ENCODE data around the gene MARK3. TPM values are rescaled to one million over a fixed set of nuclear protein-coding genes. Genes with fewer than 3 reads are reported as not detected.
A peak's percentile ranks its signal among the peaks of the same experiment; 100 is the strongest.

MARK3 gene
- total RNA-seq, 2 experiments from 2014 or later, result 76.8 to 86.7 TPM

DNA sequence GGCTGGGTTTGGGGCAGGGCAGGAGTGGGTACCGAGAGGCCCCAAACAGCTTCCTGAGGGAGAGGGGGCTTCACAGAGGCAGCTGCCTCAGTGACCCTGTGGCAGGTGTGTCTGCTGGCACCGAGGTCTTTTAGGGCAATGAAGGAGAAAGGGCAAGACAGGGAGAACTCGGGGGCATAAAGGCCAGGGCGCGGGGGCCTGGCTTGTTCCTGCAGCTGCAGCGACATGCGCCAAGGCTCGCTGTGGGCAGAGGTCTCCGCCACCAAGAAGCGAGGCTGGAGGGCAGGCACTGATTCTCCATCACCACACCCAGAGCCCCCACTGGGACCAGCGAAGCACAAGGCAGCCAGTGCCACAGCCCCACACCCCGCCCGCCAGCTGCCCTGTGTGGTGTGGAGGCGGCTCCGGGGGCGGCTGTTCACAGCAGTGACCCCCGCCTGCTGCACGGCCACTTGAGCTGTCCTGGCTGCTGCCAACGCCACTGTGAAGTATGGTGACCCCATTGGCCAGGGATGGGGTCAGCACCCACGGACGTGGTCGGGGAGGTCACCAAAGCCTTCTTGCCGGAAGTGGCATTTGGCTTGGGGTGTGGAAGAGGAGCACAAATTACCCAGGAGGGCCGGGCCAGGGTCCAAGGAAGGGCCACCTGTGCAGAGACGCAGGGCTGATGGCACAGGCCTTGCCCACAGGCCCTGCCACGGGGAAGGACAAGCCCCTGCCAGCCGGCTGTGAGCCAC, 160.9 kb downstream of the MARK3 start:
- ATAC-seq (no peak), DNase-seq (no peak)
- H3K27me3 Mint-ChIP-seq (ENCODE audit: low read depth), result no peaks in the 10 kb centered on the region
- no peaks in the 10 kb centered on the region for H3K36me3 Mint-ChIP-seq (ENCODE audit: low read depth)
- no peaks in the 10 kb centered on the region for H3K9me3 Mint-ChIP-seq (ENCODE audit: insufficient read depth)
- POLR2A ChIA-PET, result interaction anchor here (1.4 kb wide), 1 partner anchor 9 kb away, joined by 5 read pairs; no protein-coding TSS in a partner anchor
- H3K27ac Mint-ChIP-seq, result no peak overlapping the region
- no peaks in the 10 kb centered on the region for H3K4me1 Mint-ChIP-seq (ENCODE audit: low read depth)
- H3K4me3 Mint-ChIP-seq, result no peak overlapping the region
- CTCF ChIA-PET, result interaction anchor here (0.6 to 3.7 kb wide), 3 partner anchors 25 to 47 kb away, joined by 3 to 18 read pairs (median 9); no protein-coding TSS in a partner anchor

DNA sequence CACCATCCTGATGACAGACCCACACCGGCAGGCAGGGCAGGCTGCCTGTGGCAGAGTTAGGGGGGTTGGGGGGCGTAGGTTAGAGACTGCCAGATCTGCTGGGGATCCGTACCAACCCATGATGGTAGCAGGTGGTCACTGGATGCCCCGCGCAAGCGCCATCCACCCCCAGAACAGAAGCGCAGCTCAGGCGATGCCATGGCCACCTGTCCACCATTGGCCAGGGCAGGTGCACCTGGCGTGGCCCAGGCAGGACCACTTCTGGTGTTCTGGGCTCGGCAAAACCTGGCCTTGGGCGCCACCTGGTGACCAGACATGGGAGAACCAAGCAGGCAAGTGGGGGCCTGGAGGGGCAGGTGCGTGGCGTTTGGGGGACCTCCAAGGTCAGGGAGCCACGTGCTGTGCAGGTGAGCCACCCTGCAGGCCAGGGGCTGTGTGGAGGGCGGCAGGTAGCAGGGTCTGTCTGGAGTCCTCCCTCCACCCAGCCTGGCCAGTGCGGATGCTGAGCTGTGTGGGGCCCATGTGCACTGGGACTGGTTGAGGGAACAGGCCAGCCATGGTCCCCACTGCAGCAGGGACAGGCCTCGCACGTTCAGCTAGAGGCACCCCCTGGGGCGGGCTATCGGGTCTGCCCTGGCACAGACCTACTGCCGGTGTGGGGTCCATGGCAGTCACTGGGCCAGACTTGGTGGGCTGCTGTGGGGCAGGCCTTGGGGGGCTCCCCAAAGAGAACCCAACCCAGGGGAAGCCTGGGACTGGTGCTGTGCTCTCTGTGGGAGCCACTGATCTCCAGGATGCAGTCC, 161.6 kb downstream of the MARK3 start:
- ChIA-PET CTCF (interaction anchor here (0.6 to 3.7 kb wide), 8 partner anchors 10 to 52 kb away, joined by 3 to 18 read pairs (median 4); no protein-coding TSS in a partner anchor), POLR2A (no interaction called here)
- H3K36me3 Mint-ChIP-seq (ENCODE audit: low read depth), result no peaks in the 10 kb centered on the region
- no peaks in the 10 kb centered on the region for H3K4me1 Mint-ChIP-seq (ENCODE audit: low read depth)
- H3K27ac Mint-ChIP-seq, result no peak overlapping the region
- DNase-seq, result peak; percentile 83
- H3K4me3 Mint-ChIP-seq, result no peak overlapping the region
- H3K9me3 Mint-ChIP-seq (ENCODE audit: insufficient read depth), result no peaks in the 10 kb centered on the region
- ATAC-seq, result peak; percentile 71
- no peaks in the 10 kb centered on the region for H3K27me3 Mint-ChIP-seq (ENCODE audit: low read depth)

DNA sequence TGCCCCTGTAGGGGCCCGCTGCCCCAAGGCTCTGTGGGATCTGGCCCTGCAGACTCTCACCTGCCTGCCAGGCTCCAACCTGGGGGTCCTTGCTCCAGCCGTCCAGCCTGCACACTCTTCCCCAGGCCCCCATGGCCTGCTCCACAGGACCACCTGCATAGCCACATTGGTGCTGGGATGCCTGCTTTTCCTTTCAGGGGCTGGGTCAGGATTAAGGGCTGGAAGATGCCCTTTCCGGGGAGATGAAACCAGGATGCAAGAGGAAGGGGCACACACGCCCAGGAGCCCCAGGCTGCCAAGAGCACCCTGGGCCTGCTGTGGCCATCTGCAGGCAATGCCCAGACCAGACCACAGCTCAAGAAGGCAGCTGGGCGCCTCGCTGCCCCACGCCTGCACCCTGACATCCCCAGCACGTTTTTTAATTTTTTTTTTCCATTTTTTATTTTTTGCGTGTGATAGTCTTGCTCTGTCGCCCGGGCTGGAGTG, 162.3 kb downstream of the MARK3 start:
- H3K4me3 Mint-ChIP-seq, result no peak overlapping the region
- POLR2A ChIA-PET, result no interaction called here
- CTCF ChIA-PET, result interaction anchor here (0.6 to 3.7 kb wide), 6 partner anchors 10 to 52 kb away, joined by 3 to 18 read pairs (median 4); no protein-coding TSS in a partner anchor

DNA sequence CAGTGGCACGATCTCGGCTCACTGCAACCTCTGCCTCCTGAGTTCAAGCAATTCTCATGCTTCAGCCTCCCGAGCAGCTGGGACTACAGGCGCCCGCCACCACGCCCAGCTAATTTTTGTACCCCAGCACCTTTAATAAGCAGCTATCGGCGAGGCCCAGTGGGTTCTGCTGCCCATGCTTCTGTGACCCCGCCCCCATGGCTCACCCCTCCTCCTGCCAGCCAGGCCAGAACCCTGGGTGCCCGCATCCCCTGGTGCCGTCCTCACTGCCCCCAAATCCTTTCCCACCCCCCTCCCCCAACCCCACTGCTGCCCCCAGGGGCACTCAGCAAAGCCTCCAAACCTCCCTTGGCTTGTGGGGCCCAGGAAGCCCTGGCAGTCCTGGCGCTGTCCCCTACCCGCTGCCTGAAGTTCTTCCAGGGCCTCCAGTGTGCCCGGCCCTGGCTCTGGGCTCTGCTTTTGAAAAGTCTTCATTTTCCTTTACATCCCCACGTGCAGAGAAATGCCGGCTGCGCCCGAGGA, 162.8 kb downstream of the MARK3 start:
- CTCF ChIA-PET, result interaction anchor here (1.2 to 3.7 kb wide), 3 partner anchors 29 to 51 kb away, joined by 4 to 18 read pairs (median 14); no protein-coding TSS in a partner anchor
- DNase-seq, result no peak
- H3K4me1 Mint-ChIP-seq (ENCODE audit: low read depth), result no peaks in the 10 kb centered on the region
- H3K36me3 Mint-ChIP-seq (ENCODE audit: low read depth), result no peaks in the 10 kb centered on the region
- H3K27ac Mint-ChIP-seq, result no peak overlapping the region
- no peak overlapping the region for H3K4me3 Mint-ChIP-seq
- no peaks in the 10 kb centered on the region for H3K27me3 Mint-ChIP-seq (ENCODE audit: low read depth)
- no peaks in the 10 kb centered on the region for H3K9me3 Mint-ChIP-seq (ENCODE audit: insufficient read depth)
- POLR2A ChIA-PET, result no interaction called here
- ATAC-seq, result no peak

More for the DNA sequence above, 162.3 kb downstream of the MARK3 start:
- no peaks in the 10 kb centered on the region for H3K36me3 Mint-ChIP-seq (ENCODE audit: low read depth)
- no peaks in the 10 kb centered on the region for H3K27me3 Mint-ChIP-seq (ENCODE audit: low read depth)
- no peak for ATAC-seq
- H3K9me3 Mint-ChIP-seq (ENCODE audit: insufficient read depth), result no peaks in the 10 kb centered on the region
- H3K4me1 Mint-ChIP-seq (ENCODE audit: low read depth), result no peaks in the 10 kb centered on the region
- DNase-seq, result no peak
- no peak overlapping the region for H3K27ac Mint-ChIP-seq

DNA sequence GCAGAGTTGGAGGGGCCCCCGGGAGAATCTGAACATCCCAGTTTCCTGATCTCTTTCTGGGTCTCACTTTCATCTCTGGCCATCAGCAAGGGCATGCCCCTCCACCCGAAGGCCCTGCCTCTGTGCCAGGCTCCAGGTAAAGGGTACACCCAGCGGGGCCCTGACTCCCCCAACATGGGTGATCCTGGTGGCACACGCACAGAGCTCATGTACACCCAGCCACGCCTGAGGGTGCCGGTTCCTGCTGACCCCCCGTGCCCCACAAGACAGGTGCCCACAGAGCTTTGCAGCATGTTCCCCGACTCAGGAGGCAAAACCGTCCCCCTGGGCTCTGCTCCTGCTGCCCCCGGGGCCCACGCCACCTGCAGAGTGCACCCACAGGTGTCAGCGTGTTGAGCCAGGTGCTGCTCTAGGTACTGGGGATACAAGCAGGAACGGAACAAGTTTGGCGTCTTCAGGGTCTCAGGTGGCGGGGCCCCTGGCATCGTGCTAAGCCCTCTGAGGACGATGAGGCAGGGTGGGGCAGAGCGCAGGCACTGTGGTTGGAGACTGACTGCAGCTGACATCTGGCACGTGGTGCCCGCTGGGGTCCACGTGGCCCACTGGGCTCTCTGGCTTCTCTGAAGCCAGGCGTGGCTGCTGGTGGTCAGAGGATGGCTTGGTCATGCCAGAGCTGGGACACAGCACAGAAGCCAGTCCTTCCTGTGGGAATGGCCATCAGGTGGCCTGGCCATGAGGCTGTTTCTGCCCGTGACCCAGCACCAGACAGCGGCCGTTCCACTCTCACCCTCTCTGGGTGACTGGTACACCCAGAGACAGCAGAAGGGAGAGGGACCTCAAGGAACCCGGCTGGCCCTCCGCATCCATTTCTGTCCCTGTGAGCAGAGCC, 163.5 kb downstream of the MARK3 start:
- Mint-ChIP-seq H3K4me3 (no peak overlapping the region), H3K9me3 (ENCODE audit: insufficient read depth) (no peaks in the 10 kb centered on the region), H3K27ac (no peak overlapping the region), H3K36me3 (ENCODE audit: low read depth) (no peaks in the 10 kb centered on the region), H3K4me1 (ENCODE audit: low read depth) (no peaks in the 10 kb centered on the region), H3K27me3 (ENCODE audit: low read depth) (no peaks in the 10 kb centered on the region)
- ChIA-PET POLR2A (interaction anchor here (0.6 kb wide), 1 partner anchor 16 kb away, joined by 5 read pairs; no protein-coding TSS in a partner anchor), CTCF (no interaction called here)
- ATAC-seq, result no peak
- DNase-seq, result no peak

DNA sequence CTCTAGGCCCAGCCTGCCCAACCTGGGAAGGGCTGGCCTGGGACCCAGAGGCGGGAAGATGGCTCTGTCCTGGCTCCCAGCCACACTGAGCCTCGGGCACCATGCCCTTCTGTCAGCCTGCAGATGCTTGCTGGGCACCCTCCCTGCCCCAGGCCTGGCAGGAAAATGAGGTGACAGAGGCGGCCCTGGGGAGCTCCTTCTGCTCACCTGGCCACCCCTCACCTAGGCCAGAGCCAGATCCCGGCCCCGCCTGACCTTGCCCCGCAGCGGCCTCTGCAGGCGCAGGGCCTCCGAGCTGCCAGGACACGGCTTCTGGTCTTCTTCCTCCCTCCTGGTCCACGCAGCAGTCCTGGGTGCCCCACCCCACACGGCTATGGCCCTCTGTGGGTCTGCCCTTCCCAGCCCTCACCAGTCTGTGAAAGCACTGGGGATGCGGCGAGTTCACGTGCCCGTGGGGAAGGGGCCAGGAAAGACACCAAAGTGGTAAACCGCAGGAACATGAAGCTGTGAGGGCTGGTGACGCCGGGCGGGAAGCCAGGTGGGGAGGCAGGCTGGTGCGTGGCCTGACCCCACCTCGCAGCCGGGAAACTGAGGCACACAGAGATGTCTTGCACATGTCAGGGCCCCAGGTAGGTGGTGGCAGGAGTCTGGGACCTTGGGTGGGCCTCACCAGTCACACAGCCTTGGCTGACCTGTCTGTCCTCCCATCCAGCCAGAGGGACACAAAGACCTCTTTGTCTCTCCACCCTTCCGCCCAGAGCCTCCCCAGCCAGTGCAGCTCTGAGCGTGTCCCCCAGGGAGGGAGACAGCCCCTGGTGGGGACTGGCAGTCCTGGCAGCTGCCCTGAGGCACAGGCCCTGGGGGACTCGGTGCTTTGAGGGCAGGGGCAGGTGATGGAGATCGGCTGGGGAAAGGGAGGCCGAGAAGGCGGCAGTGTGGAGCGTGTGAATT, 164.4 kb downstream of the MARK3 start:
- Mint-ChIP-seq H3K27ac (no peak overlapping the region), H3K36me3 (ENCODE audit: low read depth) (no peaks in the 10 kb centered on the region), H3K4me3 (no peak overlapping the region), H3K27me3 (ENCODE audit: low read depth) (no peaks in the 10 kb centered on the region), H3K4me1 (ENCODE audit: low read depth) (no peaks in the 10 kb centered on the region), H3K9me3 (ENCODE audit: insufficient read depth) (no peaks in the 10 kb centered on the region)
- POLR2A ChIA-PET, result no interaction called here
- CTCF ChIA-PET, result interaction anchor here (1.6 kb wide), 1 partner anchor 31 kb away, joined by 5 read pairs; no protein-coding TSS in a partner anchor
- ATAC-seq (no peak), DNase-seq (no peak)

DNA sequence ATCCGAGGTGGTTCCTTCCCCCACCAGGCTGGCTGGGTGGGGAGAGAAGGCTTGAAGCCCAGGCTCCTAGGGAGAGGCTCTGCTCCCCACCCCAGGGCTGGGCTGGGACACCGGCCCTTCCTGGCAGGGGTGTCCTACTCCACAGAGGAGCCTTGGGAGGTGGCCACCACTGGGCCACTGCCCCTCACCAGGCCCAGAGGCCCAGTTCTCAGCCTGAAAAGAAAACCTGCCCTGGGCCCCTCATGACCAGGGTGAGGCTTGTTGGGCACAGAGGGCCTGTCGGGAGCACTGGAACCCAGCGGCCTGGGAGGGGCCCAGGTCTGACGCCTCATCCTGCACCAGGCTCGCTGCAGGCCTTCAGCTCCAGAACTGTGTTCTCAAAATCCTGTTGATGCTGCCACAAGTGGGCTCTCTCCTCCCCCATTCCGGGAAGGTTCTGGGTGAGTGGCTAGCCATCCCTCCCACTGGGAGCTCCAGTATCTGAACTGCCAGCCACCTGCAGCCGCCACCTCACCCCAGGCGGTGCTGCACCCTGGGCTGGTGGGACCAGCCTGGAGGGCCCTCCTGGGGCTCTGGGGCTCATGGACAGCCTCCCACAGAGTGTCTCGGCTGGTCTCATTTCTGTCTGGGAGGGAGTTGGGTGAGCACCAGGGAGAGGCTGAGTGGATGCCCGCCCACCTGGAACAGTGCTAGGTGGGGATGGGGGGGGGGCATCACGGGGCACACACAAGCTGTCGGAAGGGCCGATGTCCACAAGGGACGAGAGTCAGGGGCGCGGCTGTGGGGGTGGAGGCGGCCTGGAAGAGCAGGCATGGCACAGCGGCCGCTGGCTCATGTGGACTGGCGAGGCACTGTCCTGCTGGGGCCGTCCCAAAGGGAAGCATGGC, 165.5 kb downstream of the MARK3 start:
- CTCF ChIA-PET, result interaction anchor here (0.6 to 1.6 kb wide), 2 partner anchors 32 to 75 kb away, joined by 4 to 5 read pairs; no protein-coding TSS in a partner anchor
- ATAC-seq (no peak), DNase-seq (no peak)
- H3K4me1 Mint-ChIP-seq (ENCODE audit: low read depth), result no peaks in the 10 kb centered on the region
- POLR2A ChIA-PET, result no interaction called here
- H3K9me3 Mint-ChIP-seq (ENCODE audit: insufficient read depth), result no peaks in the 10 kb centered on the region
- no peak overlapping the region for H3K4me3 Mint-ChIP-seq
- no peak overlapping the region for H3K27ac Mint-ChIP-seq
- H3K36me3 Mint-ChIP-seq (ENCODE audit: low read depth), result peaks cover 4% of the 10 kb centered on the region
- H3K27me3 Mint-ChIP-seq (ENCODE audit: low read depth), result no peaks in the 10 kb centered on the region

DNA sequence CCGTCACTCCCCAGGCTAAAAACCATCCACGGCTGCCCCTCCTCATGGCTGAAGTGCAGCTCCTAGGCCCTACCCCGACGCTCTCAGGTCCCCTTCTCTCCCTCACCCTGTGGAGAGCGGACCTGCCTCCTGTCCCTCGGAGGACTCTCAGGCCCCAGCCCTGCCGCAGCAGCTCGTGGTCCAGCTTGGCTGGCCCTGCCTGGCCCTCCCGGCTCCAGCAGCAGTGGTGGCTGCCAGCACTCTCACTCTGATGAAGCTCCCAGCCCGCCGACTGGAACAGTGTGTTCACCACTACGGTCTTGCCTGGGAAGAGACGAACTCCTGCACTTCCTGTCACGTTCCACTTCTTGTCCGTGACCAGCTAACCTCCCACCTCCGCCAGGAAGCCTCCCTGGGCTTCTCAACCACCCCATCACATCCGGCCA, 166.1 kb downstream of the MARK3 start:
- no peak overlapping the region for H3K27ac Mint-ChIP-seq
- H3K4me3 Mint-ChIP-seq, result no peak overlapping the region
- ATAC-seq (no peak), DNase-seq (no peak)
- H3K4me1 Mint-ChIP-seq (ENCODE audit: low read depth), result no peaks in the 10 kb centered on the region
- H3K27me3 Mint-ChIP-seq (ENCODE audit: low read depth), result no peaks in the 10 kb centered on the region
- no peaks in the 10 kb centered on the region for H3K9me3 Mint-ChIP-seq (ENCODE audit: insufficient read depth)
- ChIA-PET POLR2A (no interaction called here), CTCF (interaction anchor here (0.6 to 1.0 kb wide), 2 partner anchors 30 to 75 kb away, joined by 4 read pairs; no protein-coding TSS in a partner anchor)
- peaks cover 4% of the 10 kb centered on the region for H3K36me3 Mint-ChIP-seq (ENCODE audit: low read depth)

DNA sequence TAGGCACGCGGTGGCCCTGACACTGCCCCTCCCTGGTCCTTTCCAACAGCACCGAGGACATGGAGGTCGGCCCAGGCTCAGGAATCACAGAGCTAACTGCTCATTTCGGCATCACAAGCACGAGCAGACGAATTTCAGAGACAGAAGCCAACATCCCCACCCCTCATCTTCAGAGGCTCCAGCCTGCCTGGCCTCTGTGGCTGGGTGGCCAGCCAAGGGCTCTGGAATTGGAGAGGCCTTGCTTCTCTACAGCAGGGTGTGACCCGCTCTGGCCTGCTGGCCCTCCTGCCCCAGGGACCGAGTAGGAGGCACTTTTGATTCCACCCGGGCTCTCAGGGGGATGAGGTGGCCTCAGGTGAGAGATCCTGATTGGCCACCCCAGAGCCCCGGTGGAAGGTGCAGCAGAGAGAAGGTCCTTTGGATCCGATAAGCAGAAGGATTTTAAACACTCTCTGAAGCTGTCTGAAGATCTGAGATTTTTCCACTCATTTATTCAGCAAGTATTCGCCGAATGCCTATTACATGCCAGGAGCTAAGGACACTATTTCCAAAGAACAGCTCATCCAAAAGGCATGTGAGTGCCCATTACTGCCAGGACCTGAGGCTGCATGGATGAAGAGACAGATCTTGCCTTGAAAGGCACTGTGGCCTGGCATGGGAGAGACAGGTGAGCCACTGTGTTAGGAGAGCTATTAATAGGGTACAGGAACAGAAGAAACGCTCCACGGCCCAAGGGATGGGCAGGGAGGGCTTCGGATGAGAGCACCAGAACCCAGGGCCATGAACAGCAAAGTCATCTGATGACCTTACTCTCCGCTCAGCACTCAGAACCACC, 167.0 kb downstream of the MARK3 start:
- POLR2A ChIA-PET, result no interaction called here
- Mint-ChIP-seq H3K9me3 (ENCODE audit: insufficient read depth) (no peaks in the 10 kb centered on the region), H3K36me3 (ENCODE audit: low read depth) (peaks cover 4% of the 10 kb centered on the region), H3K4me1 (ENCODE audit: low read depth) (no peaks in the 10 kb centered on the region), H3K27me3 (ENCODE audit: low read depth) (no peaks in the 10 kb centered on the region), H3K27ac (no peak overlapping the region), H3K4me3 (no peak overlapping the region)
- ATAC-seq (no peak), DNase-seq (no peak)
- CTCF ChIA-PET, result interaction anchor here (0.6 to 1.0 kb wide), 3 partner anchors 11 to 33 kb away, joined by 3 to 4 read pairs (median 3); no protein-coding TSS in a partner anchor

Measured in activated CD8-positive, alpha-beta T cell treated with anti-CD3 and anti-CD28 coated beads, Interleukin-2, amount 10 ng/mL, durations not matched to agents 7 days and 5 days (primary cell).